ENCODE data around the gene SV2C. TPM values are rescaled to one million over a fixed set of nuclear protein-coding genes. Genes with fewer than 3 reads are reported as not detected.

SV2C gene
- total RNA-seq, 2 experiments from 2014 or later, result 0.02 to 0.10 TPM

GRCh38 chr5:76273206-76273885 is 190.2 kb downstream of the SV2C start:
- DNase-seq, result no peak
- Mint-ChIP-seq H3K36me3 (no peaks in the 10 kb centered on the region), H3K9me3 (no peaks in the 10 kb centered on the region), H3K27ac (no peak overlapping the region), H3K4me1 (ENCODE audit: low read depth) (peaks cover 32% of the 10 kb centered on the region), H3K27me3 (no peaks in the 10 kb centered on the region), H3K4me3 (no peak overlapping the region)
- POLR2A ChIA-PET, result no interaction called here
- intact Hi-C loops (cut with micrococcal nuclease), result loop anchor here (5.0 kb wide), 1 partner anchor 556 kb away; the partner anchor contains the start of gene POC5
- CTCF ChIA-PET, result interaction anchor here (0.7 to 1.8 kb wide), 2 partner anchors 35 to 271 kb away, joined by 3 to 6 read pairs; no protein-coding TSS in a partner anchor

GRCh38 chr5:76274571-76274970 is 191.4 kb downstream of the SV2C start:
- ChIA-PET POLR2A (no interaction called here), CTCF (no interaction called here)
- no peaks in the 10 kb centered on the region for H3K27me3 Mint-ChIP-seq
- H3K4me1 Mint-ChIP-seq (ENCODE audit: low read depth), result peaks cover 19% of the 10 kb centered on the region
- no peaks in the 10 kb centered on the region for H3K9me3 Mint-ChIP-seq
- no peak overlapping the region for H3K4me3 Mint-ChIP-seq
- DNase-seq, result no peak
- H3K36me3 Mint-ChIP-seq, result no peaks in the 10 kb centered on the region
- no peak overlapping the region for H3K27ac Mint-ChIP-seq
- intact Hi-C loops (cut with micrococcal nuclease), result loop anchor here (5.0 kb wide), 1 partner anchor 557 kb away; the partner anchor contains the start of gene POC5

- Mint-ChIP-seq H3K27ac (no peak overlapping the region), H3K27me3 (no peaks in the 10 kb centered on the region), H3K4me1 (ENCODE audit: low read depth) (no peaks in the 10 kb centered on the region), H3K36me3 (no peaks in the 10 kb centered on the region), H3K9me3 (no peaks in the 10 kb centered on the region), H3K4me3 (no peak overlapping the region)
- ChIA-PET CTCF (no interaction called here), POLR2A (no interaction called here)
- intact Hi-C loops (cut with micrococcal nuclease), result no loop called here
- DNase-seq, result no peak
Observed at GRCh38 chr5:76277736-76278135, 194.6 kb downstream of the SV2C start.

GRCh38 chr5:76278261-76278789 is 195.1 kb downstream of the SV2C start:
- DNase-seq, result no peak
- Mint-ChIP-seq H3K36me3 (no peaks in the 10 kb centered on the region), H3K4me1 (ENCODE audit: low read depth) (no peaks in the 10 kb centered on the region), H3K4me3 (no peak overlapping the region), H3K27me3 (no peaks in the 10 kb centered on the region), H3K9me3 (no peaks in the 10 kb centered on the region), H3K27ac (no peak overlapping the region)
- POLR2A ChIA-PET, result no interaction called here
- CTCF ChIA-PET, result no interaction called here
- intact Hi-C loops (cut with micrococcal nuclease), result no loop called here

- no peaks in the 10 kb centered on the region for H3K36me3 Mint-ChIP-seq
- ChIA-PET CTCF (interaction anchor here (1.0 kb wide), 1 partner anchor 28 kb away, joined by 3 read pairs; no protein-coding TSS in a partner anchor), POLR2A (no interaction called here)
- peaks cover 5% of the 10 kb centered on the region for H3K4me1 Mint-ChIP-seq (ENCODE audit: low read depth)
- no peaks in the 10 kb centered on the region for H3K27me3 Mint-ChIP-seq
- no peak overlapping the region for H3K4me3 Mint-ChIP-seq
- no peaks in the 10 kb centered on the region for H3K9me3 Mint-ChIP-seq
- intact Hi-C loops (cut with micrococcal nuclease), result no loop called here
- no peak for DNase-seq
- no peak overlapping the region for H3K27ac Mint-ChIP-seq
Observed at GRCh38 chr5:76280494-76280893, 197.3 kb downstream of the SV2C start.

GRCh38 chr5:76283670-76284069 is 200.5 kb downstream of the SV2C start:
- Mint-ChIP-seq H3K4me1 (ENCODE audit: low read depth) (peaks cover 5% of the 10 kb centered on the region), H3K9me3 (no peaks in the 10 kb centered on the region), H3K4me3 (no peak overlapping the region), H3K36me3 (no peaks in the 10 kb centered on the region), H3K27me3 (no peaks in the 10 kb centered on the region), H3K27ac (no peak overlapping the region)
- no peak for DNase-seq
- CTCF ChIA-PET, result no interaction called here
- POLR2A ChIA-PET, result no interaction called here
- intact Hi-C loops (cut with micrococcal nuclease), result no loop called here

GRCh38 chr5:76289692-76290091 is 206.5 kb downstream of the SV2C start:
- POLR2A ChIA-PET, result no interaction called here
- CTCF ChIA-PET, result no interaction called here

GRCh38 chr5:76290321-76290757 is 207.2 kb downstream of the SV2C start:
- Mint-ChIP-seq H3K36me3 (no peaks in the 10 kb centered on the region), H3K27ac (no peak overlapping the region), H3K27me3 (peaks cover 1% of the 10 kb centered on the region), H3K4me3 (no peak overlapping the region), H3K4me1 (ENCODE audit: low read depth) (peaks cover 3% of the 10 kb centered on the region), H3K9me3 (no peaks in the 10 kb centered on the region)
- POLR2A ChIA-PET, result no interaction called here
- intact Hi-C loops (cut with micrococcal nuclease), result no loop called here
- DNase-seq, result no peak
- CTCF ChIA-PET, result no interaction called here

More at GRCh38 chr5:76289692-76290091, 206.5 kb downstream of the SV2C start:
- Mint-ChIP-seq H3K27me3 (peaks cover 1% of the 10 kb centered on the region), H3K4me1 (ENCODE audit: low read depth) (peaks cover 3% of the 10 kb centered on the region), H3K9me3 (no peaks in the 10 kb centered on the region), H3K36me3 (no peaks in the 10 kb centered on the region), H3K4me3 (no peak overlapping the region), H3K27ac (no peak overlapping the region)
- no peak for DNase-seq
- intact Hi-C loops (cut with micrococcal nuclease), result no loop called here

GRCh38 chr5:76291305-76292077 is 208.3 kb downstream of the SV2C start:
- Mint-ChIP-seq H3K4me1 (ENCODE audit: low read depth) (peaks cover 4% of the 10 kb centered on the region), H3K9me3 (no peaks in the 10 kb centered on the region), H3K27ac (no peak overlapping the region), H3K4me3 (no peak overlapping the region), H3K36me3 (no peaks in the 10 kb centered on the region), H3K27me3 (peaks cover 1% of the 10 kb centered on the region)
- POLR2A ChIA-PET, result no interaction called here
- intact Hi-C loops (cut with micrococcal nuclease), result no loop called here
- no peak for DNase-seq
- CTCF ChIA-PET, result no interaction called here

- H3K4me1 Mint-ChIP-seq (ENCODE audit: low read depth), result peaks cover 6% of the 10 kb centered on the region
- ChIA-PET CTCF (interaction anchor here (0.8 kb wide), 1 partner anchor 16 kb away, joined by 3 read pairs; no protein-coding TSS in a partner anchor), POLR2A (no interaction called here)
- DNase-seq, result no peak
- H3K27ac Mint-ChIP-seq, result no peak overlapping the region
- intact Hi-C loops (cut with micrococcal nuclease), result no loop called here
- H3K36me3 Mint-ChIP-seq, result no peaks in the 10 kb centered on the region
- no peaks in the 10 kb centered on the region for H3K9me3 Mint-ChIP-seq
- no peak overlapping the region for H3K4me3 Mint-ChIP-seq
- H3K27me3 Mint-ChIP-seq, result peaks cover 1% of the 10 kb centered on the region
Observed at GRCh38 chr5:76292620-76293322, 209.6 kb downstream of the SV2C start.

- H3K4me3 Mint-ChIP-seq, result no peak overlapping the region
- ChIA-PET POLR2A (no interaction called here), CTCF (no interaction called here)
- no peaks in the 10 kb centered on the region for H3K36me3 Mint-ChIP-seq
- peaks cover 1% of the 10 kb centered on the region for H3K27me3 Mint-ChIP-seq
- no peak for DNase-seq
- no peak overlapping the region for H3K27ac Mint-ChIP-seq
- H3K4me1 Mint-ChIP-seq (ENCODE audit: low read depth), result peaks cover 12% of the 10 kb centered on the region
- no peaks in the 10 kb centered on the region for H3K9me3 Mint-ChIP-seq
- intact Hi-C loops (cut with micrococcal nuclease), result no loop called here
Observed at GRCh38 chr5:76294573-76294972, 211.4 kb downstream of the SV2C start.

- POLR2A ChIA-PET, result no interaction called here
- no peak overlapping the region for H3K27ac Mint-ChIP-seq
Observed at GRCh38 chr5:76298852-76299251, 215.7 kb downstream of the SV2C start.

More at GRCh38 chr5:76298852-76299251, 215.7 kb downstream of the SV2C start:
- DNase-seq, result no peak
- intact Hi-C loops (cut with micrococcal nuclease), result no loop called here
- peaks cover 19% of the 10 kb centered on the region for H3K4me1 Mint-ChIP-seq (ENCODE audit: low read depth)
- CTCF ChIA-PET, result interaction anchor here (1.1 kb wide), 1 partner anchor 10 kb away, joined by 4 read pairs; no protein-coding TSS in a partner anchor
- no peaks in the 10 kb centered on the region for H3K36me3 Mint-ChIP-seq
- H3K9me3 Mint-ChIP-seq, result no peaks in the 10 kb centered on the region
- H3K4me3 Mint-ChIP-seq, result no peak overlapping the region
- no peaks in the 10 kb centered on the region for H3K27me3 Mint-ChIP-seq
